ENCODE results near the gene PCNX3.

DNA sequence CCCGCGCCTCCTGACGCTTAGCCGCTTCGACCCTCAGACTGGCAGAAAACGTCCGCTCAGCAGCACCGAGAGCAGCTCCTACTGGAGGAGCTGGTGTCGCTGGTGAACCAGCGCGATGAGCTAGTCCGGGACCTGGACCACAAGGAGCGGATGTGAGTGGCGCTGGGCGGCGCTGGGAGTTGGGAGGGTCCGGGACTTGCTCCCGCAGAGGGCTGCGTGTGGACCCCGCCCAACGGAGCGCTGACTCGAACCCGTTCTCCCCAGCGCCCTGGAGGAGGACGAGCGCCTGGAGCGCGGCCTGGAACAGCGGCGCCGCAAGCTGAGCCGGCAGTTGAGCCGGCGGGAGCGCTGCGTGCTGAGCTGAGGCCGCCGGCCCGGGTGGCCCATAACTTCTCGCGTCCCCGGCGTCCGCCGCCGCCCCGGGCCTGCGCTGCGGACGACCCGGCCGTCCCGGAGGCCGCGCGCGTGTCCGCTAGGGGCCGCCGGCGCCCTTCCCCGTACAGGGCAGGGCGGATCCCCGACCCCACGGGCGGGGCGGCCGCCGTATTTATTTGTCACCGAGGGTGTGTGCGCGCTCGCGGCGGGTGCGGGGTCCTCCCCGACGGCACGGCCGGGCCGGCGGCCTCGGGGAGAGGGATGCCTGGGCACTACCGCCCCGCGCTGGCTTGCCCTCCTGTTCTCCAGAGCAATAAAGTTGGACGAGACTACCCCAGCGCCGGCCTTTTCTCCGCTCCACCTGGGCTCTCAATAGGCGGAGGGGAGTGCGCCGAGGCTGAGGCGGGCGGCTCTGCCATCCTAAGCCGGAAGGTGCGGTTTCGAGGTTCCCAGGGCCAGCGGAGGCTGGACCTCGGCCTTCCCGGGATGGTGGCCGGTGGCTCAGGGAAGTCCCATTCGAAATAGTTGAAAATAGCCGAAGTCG, 23.4 kb upstream of the PCNX3 start:
- TF ChIP-seq, protein P1, sequence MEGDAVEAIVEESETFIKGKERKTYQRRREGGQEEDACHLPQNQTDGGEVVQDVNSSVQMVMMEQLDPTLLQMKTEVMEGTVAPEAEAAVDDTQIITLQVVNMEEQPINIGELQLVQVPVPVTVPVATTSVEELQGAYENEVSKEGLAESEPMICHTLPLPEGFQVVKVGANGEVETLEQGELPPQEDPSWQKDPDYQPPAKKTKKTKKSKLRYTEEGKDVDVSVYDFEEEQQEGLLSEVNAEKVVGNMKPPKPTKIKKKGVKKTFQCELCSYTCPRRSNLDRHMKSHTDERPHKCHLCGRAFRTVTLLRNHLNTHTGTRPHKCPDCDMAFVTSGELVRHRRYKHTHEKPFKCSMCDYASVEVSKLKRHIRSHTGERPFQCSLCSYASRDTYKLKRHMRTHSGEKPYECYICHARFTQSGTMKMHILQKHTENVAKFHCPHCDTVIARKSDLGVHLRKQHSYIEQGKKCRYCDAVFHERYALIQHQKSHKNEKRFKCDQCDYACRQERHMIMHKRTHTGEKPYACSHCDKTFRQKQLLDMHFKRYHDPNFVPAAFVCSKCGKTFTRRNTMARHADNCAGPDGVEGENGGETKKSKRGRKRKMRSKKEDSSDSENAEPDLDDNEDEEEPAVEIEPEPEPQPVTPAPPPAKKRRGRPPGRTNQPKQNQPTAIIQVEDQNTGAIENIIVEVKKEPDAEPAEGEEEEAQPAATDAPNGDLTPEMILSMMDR (IDR thresholded peaks at IDR 0.05) = peak in 4 of 5 experiments; percentile 7 to 23 (median 8)
- TF ChIP-seq POLR2A (IDR thresholded peaks at IDR 0.05) = no peak
- peak in 2 of 3 donors; percentile 15 to 29 for TF ChIP-seq POLR2AphosphoS5 (IDR thresholded peaks at IDR 0.05)
- no peak for TF ChIP-seq EP300 (IDR thresholded peaks at IDR 0.05; ENCODE audit: low read depth)
